ENCODE measurements around the gene PRR19. TPM values are rescaled to one million over a fixed set of nuclear protein-coding genes. Genes with fewer than 3 reads are reported as not detected.

PRR19 gene
- total RNA-seq, 1 experiment from 2014 or later, result 1.4 TPM

- DNase-seq (ENCODE audit: low spot score), result peak; percentile 78
Observed at GRCh38 chr19:42283188-42284065, 18.5 kb upstream of the PRR19 start.

- DNase-seq (ENCODE audit: low spot score), result peak; percentile 65
Observed at GRCh38 chr19:42284066-42284501, 17.8 kb upstream of the PRR19 start.

GRCh38 chr19:42284591-42285341, 17.2 kb upstream of the PRR19 start:
- no peak for DNase-seq (ENCODE audit: low spot score)

GRCh38 chr19:42285541-42285941, 16.4 kb upstream of the PRR19 start:
- no peak for DNase-seq (ENCODE audit: low spot score)

- no peak for DNase-seq (ENCODE audit: low spot score)
Observed at GRCh38 chr19:42285988-42286348, 16.0 kb upstream of the PRR19 start.

GRCh38 chr19:42286349-42287016, 15.4 kb upstream of the PRR19 start:
- DNase-seq (ENCODE audit: low spot score), result no peak

- no peak for DNase-seq (ENCODE audit: low spot score)
Observed at GRCh38 chr19:42287017-42287826, 14.7 kb upstream of the PRR19 start.

GRCh38 chr19:42287827-42288107, 14.2 kb upstream of the PRR19 start:
- no peak for DNase-seq (ENCODE audit: low spot score)

- DNase-seq (ENCODE audit: low spot score), result no peak
Observed at GRCh38 chr19:42288387-42288786, 13.5 kb upstream of the PRR19 start.

- no peak for DNase-seq (ENCODE audit: low spot score)
Observed at GRCh38 chr19:42288881-42289555, 12.9 kb upstream of the PRR19 start.

GRCh38 chr19:42289556-42290041, 12.3 kb upstream of the PRR19 start:
- DNase-seq (ENCODE audit: low spot score), result no peak

GRCh38 chr19:42290136-42290522, 11.8 kb upstream of the PRR19 start:
- DNase-seq (ENCODE audit: low spot score), result no peak

GRCh38 chr19:42290523-42291434, 11.2 kb upstream of the PRR19 start:
- DNase-seq (ENCODE audit: low spot score), result no peak

GRCh38 chr19:42291435-42291810, 10.5 kb upstream of the PRR19 start:
- DNase-seq (ENCODE audit: low spot score), result no peak

- DNase-seq (ENCODE audit: low spot score), result no peak
Observed at GRCh38 chr19:42292042-42292960, 9.6 kb upstream of the PRR19 start.

GRCh38 chr19:42292963-42293362, 9.0 kb upstream of the PRR19 start:
- no peak for DNase-seq (ENCODE audit: low spot score)

GRCh38 chr19:42293540-42293939, 8.4 kb upstream of the PRR19 start:
- no peak for DNase-seq (ENCODE audit: low spot score)

- DNase-seq (ENCODE audit: low spot score), result no peak
Observed at GRCh38 chr19:42293948-42294347, 8.0 kb upstream of the PRR19 start.

All from H4 (cell line).